Measurements from ENCODE around the gene PDE2A. TPM values are rescaled to one million over a fixed set of nuclear protein-coding genes. Genes with fewer than 3 reads are reported as not detected.

Gene PDE2A
- total RNA-seq, 1 experiment from 2014 or later: 3.7 TPM

DNA sequence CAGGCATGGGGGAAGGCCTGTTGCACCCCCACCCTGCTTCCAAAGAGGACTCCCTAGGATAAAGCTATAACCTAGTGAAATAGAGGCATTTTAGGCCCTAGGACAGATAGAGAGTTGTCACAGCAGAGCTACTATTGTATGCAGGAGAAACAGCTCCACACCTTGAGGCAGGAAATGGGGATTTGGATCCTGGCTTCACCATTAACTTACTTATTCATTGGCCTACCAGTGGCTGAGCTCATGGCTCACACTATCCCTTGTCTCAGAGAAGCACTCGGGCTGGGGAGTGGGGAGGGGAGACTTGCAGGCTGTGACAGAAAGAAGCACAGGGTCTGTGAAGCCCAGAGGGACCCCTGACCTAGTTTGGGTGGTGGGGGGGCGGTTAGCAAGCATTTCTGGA, 999 bp upstream of the PDE2A start:
- Mint-ChIP-seq H3K36me3 (no peaks in the 10 kb centered on the region), H3K27me3 (ENCODE audit: low read depth) (peaks cover 92% of the 10 kb centered on the region), H3K4me3 (no peak overlapping the region), H3K9me3 (no peaks in the 10 kb centered on the region), H3K27ac (no peak overlapping the region), H3K4me1 (peaks cover 39% of the 10 kb centered on the region)
- POLR2A ChIA-PET: interaction anchor here (0.6 kb wide), 1 partner anchor 206 kb away, joined by 3 read pairs; no protein-coding TSS in a partner anchor
- TF ChIP-seq ZNF232 (CRISPR knock-in tag; IDR thresholded peaks at IDR 0.05) (no peak), OVOL2 (CRISPR knock-in tag; IDR thresholded peaks at IDR 0.05; ENCODE audit: borderline replicate concordance) (no peak), ATF1 (CRISPR knock-in tag; IDR thresholded peaks at IDR 0.05) (no peak), ELF4 (CRISPR knock-in tag; IDR thresholded peaks at IDR 0.05; ENCODE audit: low read depth) (no peak), GRHL2 (CRISPR knock-in tag; IDR thresholded peaks at IDR 0.05; ENCODE audit: insufficient replicate concordance, severe bottlenecking) (no peak), ZNF219 (CRISPR knock-in tag; IDR thresholded peaks at IDR 0.05; ENCODE audit: borderline replicate concordance) (no peak), CBFB (CRISPR knock-in tag; IDR thresholded peaks at IDR 0.05; ENCODE audit: low read depth) (no peak), NFYB (CRISPR knock-in tag; conservative IDR thresholded peaks at IDR 0.05; ENCODE audit: low read depth) (no peak), NR1H2 (CRISPR knock-in tag; IDR thresholded peaks at IDR 0.05) (no peak), FOXP1 (CRISPR knock-in tag; IDR thresholded peaks at IDR 0.05; ENCODE audit: borderline replicate concordance) (no peak), GTF2I (CRISPR knock-in tag; conservative IDR thresholded peaks at IDR 0.05) (no peak), TEAD1 (CRISPR knock-in tag; IDR thresholded peaks at IDR 0.05) (no peak), SMAD3 (CRISPR knock-in tag; IDR thresholded peaks at IDR 0.05; ENCODE audit: borderline replicate concordance) (no peak)
- TF ChIP-seq, protein P1, sequence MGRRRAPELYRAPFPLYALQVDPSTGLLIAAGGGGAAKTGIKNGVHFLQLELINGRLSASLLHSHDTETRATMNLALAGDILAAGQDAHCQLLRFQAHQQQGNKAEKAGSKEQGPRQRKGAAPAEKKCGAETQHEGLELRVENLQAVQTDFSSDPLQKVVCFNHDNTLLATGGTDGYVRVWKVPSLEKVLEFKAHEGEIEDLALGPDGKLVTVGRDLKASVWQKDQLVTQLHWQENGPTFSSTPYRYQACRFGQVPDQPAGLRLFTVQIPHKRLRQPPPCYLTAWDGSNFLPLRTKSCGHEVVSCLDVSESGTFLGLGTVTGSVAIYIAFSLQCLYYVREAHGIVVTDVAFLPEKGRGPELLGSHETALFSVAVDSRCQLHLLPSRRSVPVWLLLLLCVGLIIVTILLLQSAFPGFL (CRISPR knock-in tag; IDR thresholded peaks at IDR 0.05; ENCODE audit: borderline replicate concordance): no peak
- TF ChIP-seq, protein P2, sequence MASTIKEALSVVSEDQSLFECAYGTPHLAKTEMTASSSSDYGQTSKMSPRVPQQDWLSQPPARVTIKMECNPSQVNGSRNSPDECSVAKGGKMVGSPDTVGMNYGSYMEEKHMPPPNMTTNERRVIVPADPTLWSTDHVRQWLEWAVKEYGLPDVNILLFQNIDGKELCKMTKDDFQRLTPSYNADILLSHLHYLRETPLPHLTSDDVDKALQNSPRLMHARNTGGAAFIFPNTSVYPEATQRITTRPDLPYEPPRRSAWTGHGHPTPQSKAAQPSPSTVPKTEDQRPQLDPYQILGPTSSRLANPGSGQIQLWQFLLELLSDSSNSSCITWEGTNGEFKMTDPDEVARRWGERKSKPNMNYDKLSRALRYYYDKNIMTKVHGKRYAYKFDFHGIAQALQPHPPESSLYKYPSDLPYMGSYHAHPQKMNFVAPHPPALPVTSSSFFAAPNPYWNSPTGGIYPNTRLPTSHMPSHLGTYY (CRISPR knock-in tag; IDR thresholded peaks at IDR 0.05): no peak
- TF ChIP-seq, protein P3, sequence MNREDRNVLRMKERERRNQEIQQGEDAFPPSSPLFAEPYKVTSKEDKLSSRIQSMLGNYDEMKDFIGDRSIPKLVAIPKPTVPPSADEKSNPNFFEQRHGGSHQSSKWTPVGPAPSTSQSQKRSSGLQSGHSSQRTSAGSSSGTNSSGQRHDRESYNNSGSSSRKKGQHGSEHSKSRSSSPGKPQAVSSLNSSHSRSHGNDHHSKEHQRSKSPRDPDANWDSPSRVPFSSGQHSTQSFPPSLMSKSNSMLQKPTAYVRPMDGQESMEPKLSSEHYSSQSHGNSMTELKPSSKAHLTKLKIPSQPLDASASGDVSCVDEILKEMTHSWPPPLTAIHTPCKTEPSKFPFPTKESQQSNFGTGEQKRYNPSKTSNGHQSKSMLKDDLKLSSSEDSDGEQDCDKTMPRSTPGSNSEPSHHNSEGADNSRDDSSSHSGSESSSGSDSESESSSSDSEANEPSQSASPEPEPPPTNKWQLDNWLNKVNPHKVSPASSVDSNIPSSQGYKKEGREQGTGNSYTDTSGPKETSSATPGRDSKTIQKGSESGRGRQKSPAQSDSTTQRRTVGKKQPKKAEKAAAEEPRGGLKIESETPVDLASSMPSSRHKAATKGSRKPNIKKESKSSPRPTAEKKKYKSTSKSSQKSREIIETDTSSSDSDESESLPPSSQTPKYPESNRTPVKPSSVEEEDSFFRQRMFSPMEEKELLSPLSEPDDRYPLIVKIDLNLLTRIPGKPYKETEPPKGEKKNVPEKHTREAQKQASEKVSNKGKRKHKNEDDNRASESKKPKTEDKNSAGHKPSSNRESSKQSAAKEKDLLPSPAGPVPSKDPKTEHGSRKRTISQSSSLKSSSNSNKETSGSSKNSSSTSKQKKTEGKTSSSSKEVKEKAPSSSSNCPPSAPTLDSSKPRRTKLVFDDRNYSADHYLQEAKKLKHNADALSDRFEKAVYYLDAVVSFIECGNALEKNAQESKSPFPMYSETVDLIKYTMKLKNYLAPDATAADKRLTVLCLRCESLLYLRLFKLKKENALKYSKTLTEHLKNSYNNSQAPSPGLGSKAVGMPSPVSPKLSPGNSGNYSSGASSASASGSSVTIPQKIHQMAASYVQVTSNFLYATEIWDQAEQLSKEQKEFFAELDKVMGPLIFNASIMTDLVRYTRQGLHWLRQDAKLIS (CRISPR knock-in tag; IDR thresholded peaks at IDR 0.05; ENCODE audit: borderline replicate concordance): no peak
- DNase-seq (ENCODE audit: low spot score): no peak
- CTCF ChIA-PET: interaction anchor here (0.6 to 16.5 kb wide), 9 partner anchors 9 to 204 kb away, joined by 3 to 461 read pairs (median 8); partner anchors contain the start of gene STARD10
- no peak for ATAC-seq

DNA sequence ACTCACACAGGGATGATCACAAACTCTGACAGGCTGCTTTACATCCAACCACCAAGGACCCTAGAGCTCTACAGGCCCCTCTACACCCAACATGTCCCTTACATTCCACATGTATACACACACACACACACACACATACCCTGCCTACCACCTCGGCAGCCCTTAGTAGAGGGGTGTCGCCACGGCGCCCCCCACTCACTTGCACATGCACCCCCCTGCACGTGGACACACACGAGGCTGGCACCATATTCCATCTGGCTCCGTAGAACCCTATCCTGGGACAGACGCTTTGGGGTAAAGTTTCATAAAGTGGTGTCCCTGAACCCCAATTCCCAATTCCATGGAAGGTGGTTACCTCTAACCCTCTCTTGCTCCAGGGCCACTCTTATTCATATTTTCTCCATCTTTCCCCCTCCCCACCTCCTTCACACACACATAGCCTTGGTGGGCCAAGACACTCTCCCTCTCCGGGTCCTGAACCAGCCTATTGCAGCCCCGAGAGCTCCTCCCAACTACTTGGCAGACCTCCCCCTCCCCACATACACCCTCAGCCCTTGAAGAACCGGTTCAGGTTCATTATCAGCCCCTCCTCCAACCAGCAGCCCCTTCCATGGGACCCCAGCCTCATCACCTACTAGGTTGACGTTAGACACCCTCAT, 809 bp downstream of the PDE2A start:
- TF ChIP-seq MYBL2 (CRISPR knock-in tag; IDR thresholded peaks at IDR 0.05) (no peak), NFE2L1 (CRISPR knock-in tag; IDR thresholded peaks at IDR 0.05) (0 out of 2 replicates have a peak, but pooled peaks have one; percentile 42)
- Mint-ChIP-seq H3K27me3 (ENCODE audit: low read depth) (peaks cover 74% of the 10 kb centered on the region), H3K36me3 (no peaks in the 10 kb centered on the region), H3K27ac (no peak overlapping the region), H3K9me3 (no peaks in the 10 kb centered on the region), H3K4me3 (peak overlapping the region; percentile 46), H3K4me1 (peaks cover 48% of the 10 kb centered on the region)
- DNase-seq (ENCODE audit: low spot score) (peak; percentile 52), ATAC-seq (peak; percentile 38)
- ChIA-PET POLR2A (interaction anchor here (1.0 kb wide), 1 partner anchor 36 kb away, joined by 3 read pairs; no protein-coding TSS in a partner anchor), CTCF (interaction anchor here (0.6 to 16.5 kb wide), 13 partner anchors 10 to 469 kb away, joined by 3 to 461 read pairs (median 4); partner anchors contain the start of genes FCHSD2 and STARD10)

All from WTC11 (cell line).